Measurements from ENCODE around the gene OPRPN.

OPRPN gene, protein sequence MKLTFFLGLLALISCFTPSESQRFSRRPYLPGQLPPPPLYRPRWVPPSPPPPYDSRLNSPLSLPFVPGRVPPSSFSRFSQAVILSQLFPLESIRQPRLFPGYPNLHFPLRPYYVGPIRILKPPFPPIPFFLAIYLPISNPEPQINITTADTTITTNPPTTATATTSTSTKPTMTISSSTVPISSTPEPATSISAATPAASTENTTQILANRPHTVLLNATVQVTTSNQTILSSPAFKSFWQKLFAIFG

DNA sequence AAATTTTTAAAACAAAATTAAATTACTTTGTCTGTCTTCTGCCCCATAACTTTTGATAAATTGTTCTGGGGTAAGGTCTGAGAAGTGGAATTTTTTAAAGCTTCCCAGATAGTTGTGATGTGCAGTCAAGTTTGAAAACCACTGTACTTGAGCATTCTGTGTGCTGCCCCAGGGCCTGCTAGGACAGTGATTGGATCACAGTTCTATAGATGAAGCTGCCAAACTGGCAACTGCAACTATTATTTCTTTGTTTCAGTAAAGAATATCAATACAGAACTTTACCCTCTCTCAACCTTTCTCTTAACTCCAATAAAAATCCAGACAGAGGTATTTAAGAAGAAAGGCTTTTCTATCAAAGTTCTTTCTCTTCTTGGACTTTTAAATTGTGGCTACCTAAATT is at the start of gene OPRPN:
OPRPN (plus strand) TSS at position 361 of the 400 bp plus-strand sequence. CDS start 1,346 bp downstream, outside the sequence.
- Mint-ChIP-seq H3K9me3 (no peaks in the 10 kb centered on the region), H3K4me1 (no peaks in the 10 kb centered on the region), H3K4me3 (no peak within 1 kb of the TSS), H3K27ac (no peak within 1 kb of the TSS), H3K36me3 (no peaks in the 10 kb centered on the region)
- ATAC-seq (no peak), DNase-seq (ENCODE audit: low spot score in 2 of 2) (no peak)

DNA sequence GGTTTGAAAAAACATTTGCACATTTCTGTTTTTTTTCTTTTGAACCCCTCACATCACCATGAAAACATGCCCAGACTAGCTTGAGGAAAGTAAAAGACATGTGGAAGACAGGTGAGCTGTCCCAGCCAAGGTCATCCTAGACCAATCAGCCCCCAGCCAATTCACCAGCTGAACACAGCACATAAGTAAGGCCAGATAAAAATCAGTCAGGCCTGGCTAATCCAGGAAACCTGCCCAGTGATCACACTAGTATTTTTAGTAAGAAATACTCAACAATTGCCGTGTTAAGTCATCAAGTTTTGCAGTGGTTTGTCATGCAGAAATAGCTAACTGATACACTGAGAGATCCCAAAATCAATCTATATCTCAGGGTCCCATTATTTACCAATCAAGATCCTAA is 41.6 kb upstream of the OPRPN start:
- ATAC-seq (no peak), DNase-seq (ENCODE audit: low spot score in 2 of 2) (no peak)
- Mint-ChIP-seq H3K27ac (no peak overlapping the region), H3K36me3 (no peaks in the 10 kb centered on the region), H3K9me3 (peaks cover 3% of the 10 kb centered on the region), H3K4me3 (no peak overlapping the region), H3K4me1 (no peaks in the 10 kb centered on the region)

DNA sequence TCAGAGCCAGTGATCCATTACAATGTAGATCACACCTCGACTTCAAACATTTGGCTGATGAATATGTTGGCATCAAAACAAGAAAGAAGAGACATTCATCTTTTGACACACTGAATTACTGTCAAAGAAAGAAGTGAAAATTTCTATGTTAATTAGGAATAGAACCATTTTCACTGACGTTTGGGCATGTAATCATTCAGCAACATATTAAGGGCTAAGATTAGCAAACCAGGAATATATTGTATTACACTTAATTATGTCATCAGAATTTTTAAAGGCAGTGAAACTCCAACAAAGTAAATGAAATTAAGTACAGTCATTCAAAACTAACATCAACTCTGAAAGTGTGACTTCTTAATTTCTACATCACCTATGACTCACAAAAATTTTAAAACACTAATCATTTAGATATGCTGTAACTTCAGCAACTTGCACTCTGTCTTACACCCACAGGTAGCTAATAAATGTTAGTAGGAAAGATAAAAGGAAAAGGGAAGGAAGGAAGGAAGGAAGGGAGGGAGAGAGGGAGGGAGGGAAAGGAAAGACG is 38.6 kb upstream of the OPRPN start:
- Mint-ChIP-seq H3K9me3 (peaks cover 3% of the 10 kb centered on the region), H3K4me3 (no peak overlapping the region), H3K27ac (no peak overlapping the region), H3K4me1 (no peaks in the 10 kb centered on the region), H3K36me3 (no peaks in the 10 kb centered on the region)
- DNase-seq (ENCODE audit: low spot score in 2 of 2) (no peak), ATAC-seq (no peak)

DNA sequence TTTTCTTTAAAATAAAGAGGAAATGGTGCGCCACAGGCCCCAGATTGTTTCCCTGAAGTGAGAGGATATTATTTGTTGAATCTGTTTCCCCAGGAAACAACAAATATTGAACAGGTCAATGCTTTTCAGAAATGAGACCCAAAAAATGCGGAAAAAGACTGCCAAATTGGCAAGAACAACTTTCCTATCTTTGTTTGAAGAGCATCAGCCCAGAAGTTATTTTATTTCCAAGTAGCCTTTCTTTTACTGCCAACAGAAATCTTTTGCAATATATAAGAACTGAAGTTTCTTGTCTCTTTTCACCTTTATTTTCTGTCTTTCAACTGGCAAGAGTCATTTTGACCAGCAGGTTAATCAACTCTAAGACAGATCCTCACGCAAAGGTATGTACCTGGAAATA is 37.3 kb upstream of the OPRPN start, which contains the start of gene SMR3A:
SMR3A (plus strand) TSS at position 301 of the 400 bp plus-strand sequence. CDS start 1,356 bp downstream, outside the sequence.
- no peaks in the 10 kb centered on the region for H3K36me3 Mint-ChIP-seq
- no peaks in the 10 kb centered on the region for H3K4me1 Mint-ChIP-seq
- no peak for DNase-seq (ENCODE audit: low spot score in 2 of 2)
- ATAC-seq, result no peak
- peaks cover 3% of the 10 kb centered on the region for H3K9me3 Mint-ChIP-seq
- no peak within 1 kb of the TSS for H3K4me3 Mint-ChIP-seq
- no peak within 1 kb of the TSS for H3K27ac Mint-ChIP-seq

DNA sequence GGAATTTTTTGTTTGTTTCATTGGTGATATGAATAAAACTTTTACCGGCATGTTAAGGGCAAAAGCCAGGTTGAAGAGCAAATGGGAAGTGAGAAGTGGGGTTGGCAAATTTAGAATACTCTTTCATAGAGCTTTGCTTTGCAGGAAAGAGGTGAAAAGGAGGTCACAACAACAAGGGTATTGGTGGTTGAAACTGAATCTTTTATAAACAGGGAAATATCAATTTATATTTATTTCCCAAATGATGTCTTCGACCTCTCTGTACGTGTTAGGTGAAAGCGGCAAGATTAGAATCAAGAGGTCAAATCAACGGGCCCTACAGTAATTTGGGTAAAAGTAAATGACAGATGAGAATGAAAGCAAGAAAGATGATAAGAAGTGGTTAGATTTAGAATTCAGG is 33.7 kb upstream of the OPRPN start:
- no peaks in the 10 kb centered on the region for H3K36me3 Mint-ChIP-seq
- H3K27ac Mint-ChIP-seq, result no peak overlapping the region
- H3K4me3 Mint-ChIP-seq, result no peak overlapping the region
- DNase-seq (ENCODE audit: low spot score in 2 of 2) (no peak), ATAC-seq (no peak)
- H3K9me3 Mint-ChIP-seq, result peaks cover 3% of the 10 kb centered on the region
- H3K4me1 Mint-ChIP-seq, result no peaks in the 10 kb centered on the region

DNA sequence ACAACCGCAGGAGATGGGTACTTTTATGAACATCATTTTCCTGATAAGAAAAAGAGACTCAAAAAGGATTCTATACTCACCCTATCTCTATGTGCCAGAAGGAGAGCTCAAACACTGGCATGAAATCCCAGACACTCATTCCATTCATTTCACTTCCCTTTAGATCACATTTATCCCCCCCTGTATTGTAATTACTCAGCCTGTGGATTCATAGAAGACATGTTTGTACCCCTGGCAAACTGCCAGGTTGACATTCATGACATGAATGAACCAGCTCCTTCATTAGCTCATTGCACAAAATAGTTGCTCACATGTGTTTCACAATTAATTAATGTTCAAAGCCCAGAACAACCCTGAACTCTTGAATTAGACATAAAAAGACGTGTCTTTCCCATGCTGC is 32.3 kb upstream of the OPRPN start:
- Mint-ChIP-seq H3K9me3 (no peaks in the 10 kb centered on the region), H3K27ac (no peak overlapping the region), H3K36me3 (no peaks in the 10 kb centered on the region), H3K4me3 (no peak overlapping the region), H3K4me1 (no peaks in the 10 kb centered on the region)
- no peak for ATAC-seq
- no peak for DNase-seq (ENCODE audit: low spot score in 2 of 2)

DNA sequence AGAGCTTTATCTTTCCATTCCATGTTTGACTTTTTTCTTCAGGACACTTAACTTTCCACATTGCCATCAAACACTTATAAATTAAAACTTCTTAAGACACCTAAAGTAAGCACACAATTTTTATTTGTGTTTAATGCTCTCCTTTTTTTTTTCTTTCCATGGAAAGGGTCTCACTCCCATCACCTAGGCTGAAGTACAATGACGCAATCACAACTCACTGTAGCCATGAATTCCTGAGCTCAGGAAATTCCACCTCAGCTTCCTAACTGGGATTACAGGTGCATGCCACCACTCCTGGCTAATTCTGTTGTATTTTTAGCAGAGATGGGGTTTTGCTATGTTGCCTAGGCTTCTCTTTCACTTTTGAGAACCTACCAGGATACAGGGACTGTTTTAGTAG is 29.9 kb upstream of the OPRPN start:
- Mint-ChIP-seq H3K4me1 (no peaks in the 10 kb centered on the region), H3K36me3 (no peaks in the 10 kb centered on the region), H3K9me3 (no peaks in the 10 kb centered on the region), H3K27ac (no peak overlapping the region), H3K4me3 (no peak overlapping the region)
- DNase-seq (ENCODE audit: low spot score in 2 of 2) (no peak), ATAC-seq (no peak)

DNA sequence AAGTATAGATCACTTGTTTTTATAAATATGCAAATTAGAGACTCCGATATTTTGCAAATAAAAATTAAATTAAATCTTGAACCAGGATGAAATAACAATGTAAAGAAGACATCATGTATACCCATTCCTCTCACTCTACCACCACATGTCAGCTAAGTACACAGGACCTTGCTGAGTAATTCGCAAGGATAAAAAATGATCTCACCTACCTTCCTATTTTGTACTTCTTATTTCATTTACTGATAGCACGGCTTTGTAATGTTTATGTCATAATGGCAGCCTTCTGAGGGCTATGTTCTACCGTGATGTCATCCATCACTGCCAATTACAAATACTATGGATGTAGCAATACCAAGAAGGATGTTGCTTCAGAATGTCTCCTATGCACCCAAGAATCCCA is 25.8 kb upstream of the OPRPN start:
- no peak overlapping the region for H3K27ac Mint-ChIP-seq
- no peak overlapping the region for H3K4me3 Mint-ChIP-seq

DNA sequence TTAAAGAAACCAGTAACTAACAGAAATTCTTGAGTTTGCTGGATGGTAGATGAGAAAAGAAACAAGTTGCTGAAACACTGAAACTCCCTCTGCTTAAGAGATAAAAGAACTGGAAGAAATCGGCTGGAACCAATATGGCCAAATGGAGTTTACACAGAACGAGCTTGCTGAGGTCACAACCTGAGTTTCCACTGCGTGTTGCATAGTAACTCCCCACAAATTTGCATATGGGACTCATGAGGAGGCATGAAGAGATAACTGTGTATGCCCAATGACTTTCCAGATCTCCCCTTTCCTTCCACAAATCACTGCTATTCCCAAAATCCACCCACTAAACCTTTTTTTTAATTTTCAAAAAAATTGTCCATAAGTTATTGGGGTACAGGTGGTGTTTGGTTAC is 25.0 kb upstream of the OPRPN start:
- DNase-seq (ENCODE audit: low spot score in 2 of 2), result no peak
- Mint-ChIP-seq H3K36me3 (no peaks in the 10 kb centered on the region), H3K9me3 (no peaks in the 10 kb centered on the region), H3K27ac (no peak overlapping the region), H3K4me1 (no peaks in the 10 kb centered on the region), H3K4me3 (no peak overlapping the region)
- ATAC-seq, result no peak

More for the DNA sequence above, 25.8 kb upstream of the OPRPN start:
- no peak for DNase-seq (ENCODE audit: low spot score in 2 of 2)
- ATAC-seq, result no peak
- Mint-ChIP-seq H3K36me3 (no peaks in the 10 kb centered on the region), H3K9me3 (no peaks in the 10 kb centered on the region), H3K4me1 (no peaks in the 10 kb centered on the region)

DNA sequence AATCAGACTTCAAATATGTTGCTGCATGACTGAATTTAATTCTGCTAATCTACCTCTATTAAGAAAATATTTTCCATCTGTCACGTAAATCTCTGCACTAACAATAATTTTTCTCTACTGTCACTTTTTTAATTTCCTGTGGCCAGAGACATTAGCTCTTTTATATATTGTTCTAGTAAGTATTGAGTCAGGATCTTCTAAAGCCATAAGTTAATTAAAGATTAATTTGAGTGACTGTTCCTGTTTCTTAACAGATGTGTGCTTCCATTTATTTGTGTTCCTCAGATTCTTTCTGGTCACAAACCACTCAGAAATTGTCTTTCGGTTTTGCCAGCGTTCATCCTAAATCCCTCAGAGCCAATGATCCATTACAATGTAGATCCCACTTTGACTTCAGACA is 17.2 kb upstream of the OPRPN start:
- no peak overlapping the region for H3K4me3 Mint-ChIP-seq
- no peaks in the 10 kb centered on the region for H3K4me1 Mint-ChIP-seq

DNA sequence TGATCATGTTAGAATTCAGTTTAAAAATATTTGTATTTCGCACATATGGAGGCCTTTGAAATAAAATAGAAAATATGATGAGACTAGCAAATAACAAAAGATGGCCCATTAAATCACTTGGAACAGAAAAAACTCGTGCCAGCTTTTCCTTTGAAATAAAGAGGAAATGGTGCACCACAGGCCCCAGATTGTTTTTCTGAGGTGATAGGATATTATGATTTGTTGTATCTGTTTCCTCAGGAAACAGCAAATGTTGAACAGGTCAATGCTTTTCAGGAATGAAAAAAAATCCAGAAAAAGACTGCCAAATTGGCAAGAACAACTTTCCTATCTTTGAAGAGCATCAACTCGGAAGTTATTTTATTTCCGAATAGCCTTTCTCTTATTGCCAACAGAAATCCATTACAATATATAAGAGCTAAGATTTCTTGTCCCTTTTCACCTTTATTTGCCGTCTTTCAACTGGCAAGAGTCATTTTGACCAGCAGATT is 15.0 kb upstream of the OPRPN start, which contains the start of gene SMR3B:
SMR3B (plus strand) TSS at position 441 of the 491 bp plus-strand sequence. CDS start 1,380 bp downstream, outside the sequence.
- ATAC-seq (no peak), DNase-seq (ENCODE audit: low spot score in 2 of 2) (no peak)
- H3K9me3 Mint-ChIP-seq, result peaks cover 4% of the 10 kb centered on the region
- H3K36me3 Mint-ChIP-seq, result no peaks in the 10 kb centered on the region
- no peak within 1 kb of the TSS for H3K27ac Mint-ChIP-seq
- H3K4me3 Mint-ChIP-seq, result no peak within 1 kb of the TSS
- H3K4me1 Mint-ChIP-seq, result no peaks in the 10 kb centered on the region

More for the DNA sequence above, 17.2 kb upstream of the OPRPN start:
- DNase-seq (ENCODE audit: low spot score in 2 of 2), result no peak
- no peaks in the 10 kb centered on the region for H3K9me3 Mint-ChIP-seq
- H3K36me3 Mint-ChIP-seq, result no peaks in the 10 kb centered on the region
- H3K27ac Mint-ChIP-seq, result no peak overlapping the region
- no peak for ATAC-seq

DNA sequence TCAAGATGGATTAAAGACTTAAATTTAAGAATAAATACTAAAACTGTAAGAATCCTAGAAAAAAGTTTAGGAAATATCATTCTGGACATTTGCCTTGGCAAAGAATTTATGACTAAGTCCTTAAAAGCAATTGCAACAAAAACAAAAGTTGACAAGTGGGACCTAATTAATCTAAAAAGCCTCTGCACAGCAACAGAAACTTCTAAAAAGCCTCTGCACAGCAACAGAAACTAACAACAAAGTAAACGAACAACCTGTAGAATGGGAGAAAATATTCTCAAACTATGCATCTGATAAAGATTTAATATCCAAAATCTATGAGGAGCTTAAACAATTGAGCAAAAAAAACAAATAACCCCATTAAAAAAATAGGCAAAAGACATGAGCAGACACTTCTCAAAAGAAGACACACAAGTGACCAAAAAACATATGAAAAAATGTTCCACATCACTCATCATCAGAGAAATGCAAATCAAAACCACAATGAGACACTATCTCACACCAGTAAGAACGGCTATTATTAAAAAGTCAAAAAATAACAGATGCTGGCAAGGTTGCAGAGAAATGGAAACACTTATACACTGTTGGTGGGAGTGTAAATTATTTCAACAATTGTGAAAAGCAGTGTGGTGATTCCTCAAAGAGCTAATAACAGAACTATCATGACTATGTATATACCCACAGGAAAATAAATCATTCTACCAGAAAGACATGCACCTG is 5.5 kb upstream of the OPRPN start:
- H3K4me1 Mint-ChIP-seq, result no peaks in the 10 kb centered on the region
- H3K36me3 Mint-ChIP-seq, result no peaks in the 10 kb centered on the region
- DNase-seq (ENCODE audit: low spot score in 2 of 2) (no peak), ATAC-seq (no peak)
- H3K9me3 Mint-ChIP-seq, result peaks cover 1% of the 10 kb centered on the region
- no peak overlapping the region for H3K27ac Mint-ChIP-seq
- no peak overlapping the region for H3K4me3 Mint-ChIP-seq

DNA sequence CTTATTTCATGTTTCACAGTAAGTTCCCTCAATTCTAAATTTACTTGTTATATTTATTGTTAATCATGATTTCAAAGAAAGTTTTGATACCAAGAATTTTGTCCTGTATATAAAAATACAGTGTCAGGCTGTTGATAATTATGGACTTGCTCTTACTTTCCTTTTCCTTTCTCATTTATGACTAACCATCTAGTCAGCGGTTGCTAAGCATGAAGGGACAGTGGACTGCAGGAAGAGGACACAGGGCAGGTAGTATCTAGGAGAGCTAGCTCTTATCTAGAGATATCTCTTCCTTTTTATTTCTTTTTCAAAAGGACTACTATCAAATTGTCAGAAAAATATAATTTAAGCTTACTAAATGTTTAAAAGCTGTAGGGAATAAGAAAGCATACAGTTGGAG is 1.6 kb downstream of the OPRPN start:
- no peak overlapping the region for H3K27ac Mint-ChIP-seq
- no peak overlapping the region for H3K4me3 Mint-ChIP-seq
- H3K4me1 Mint-ChIP-seq, result no peaks in the 10 kb centered on the region
- DNase-seq (ENCODE audit: low spot score in 2 of 2) (no peak), ATAC-seq (no peak)
- no peaks in the 10 kb centered on the region for H3K9me3 Mint-ChIP-seq
- no peaks in the 10 kb centered on the region for H3K36me3 Mint-ChIP-seq

DNA sequence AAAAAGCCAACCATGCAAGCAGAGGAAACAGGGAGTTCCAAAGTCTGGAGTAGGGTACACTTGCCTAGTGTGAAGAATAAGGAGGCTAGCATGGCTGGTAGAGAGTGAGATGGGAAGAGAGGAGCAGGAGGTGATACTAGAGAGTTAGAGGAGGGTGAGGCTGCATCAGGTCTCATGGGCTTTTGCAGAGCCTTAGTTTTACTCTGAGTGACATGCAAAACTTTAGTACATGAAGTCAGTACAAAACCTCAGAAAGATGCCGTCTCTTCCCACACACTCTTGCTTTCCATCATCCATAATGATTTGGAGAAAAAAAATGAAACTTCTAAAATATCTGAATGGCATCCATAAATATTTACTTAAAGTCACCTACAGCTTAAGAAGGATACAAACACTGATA is 5.0 kb downstream of the OPRPN start:
- Mint-ChIP-seq H3K4me1 (no peaks in the 10 kb centered on the region), H3K4me3 (no peak overlapping the region), H3K9me3 (peaks cover 3% of the 10 kb centered on the region), H3K36me3 (no peaks in the 10 kb centered on the region), H3K27ac (no peak overlapping the region)
- no peak for ATAC-seq
- DNase-seq (ENCODE audit: low spot score in 2 of 2), result no peak

DNA sequence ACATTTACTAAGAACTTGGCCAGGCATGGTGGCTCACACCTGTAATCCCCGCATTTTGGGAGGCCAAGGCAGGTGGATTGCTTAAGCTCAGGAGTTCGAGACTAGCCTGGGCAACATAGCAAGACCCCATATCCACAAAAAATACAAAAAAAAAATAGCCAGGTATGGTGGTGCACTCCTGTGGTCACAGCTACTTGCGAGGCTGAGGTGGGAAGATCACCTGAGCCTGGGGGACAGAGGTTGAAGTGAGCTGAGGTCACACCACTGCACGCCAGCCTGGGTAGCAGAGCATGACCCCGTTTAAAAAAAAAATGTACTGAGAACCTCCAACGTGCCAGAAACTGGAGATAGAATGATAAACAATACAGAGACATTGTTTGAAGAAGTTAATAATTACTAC is 8.0 kb downstream of the OPRPN start:
- no peaks in the 10 kb centered on the region for H3K36me3 Mint-ChIP-seq
- H3K4me1 Mint-ChIP-seq, result no peaks in the 10 kb centered on the region
- ATAC-seq, result no peak
- H3K9me3 Mint-ChIP-seq, result peaks cover 5% of the 10 kb centered on the region
- no peak overlapping the region for H3K27ac Mint-ChIP-seq
- no peak for DNase-seq (ENCODE audit: low spot score in 2 of 2)
- no peak overlapping the region for H3K4me3 Mint-ChIP-seq

DNA sequence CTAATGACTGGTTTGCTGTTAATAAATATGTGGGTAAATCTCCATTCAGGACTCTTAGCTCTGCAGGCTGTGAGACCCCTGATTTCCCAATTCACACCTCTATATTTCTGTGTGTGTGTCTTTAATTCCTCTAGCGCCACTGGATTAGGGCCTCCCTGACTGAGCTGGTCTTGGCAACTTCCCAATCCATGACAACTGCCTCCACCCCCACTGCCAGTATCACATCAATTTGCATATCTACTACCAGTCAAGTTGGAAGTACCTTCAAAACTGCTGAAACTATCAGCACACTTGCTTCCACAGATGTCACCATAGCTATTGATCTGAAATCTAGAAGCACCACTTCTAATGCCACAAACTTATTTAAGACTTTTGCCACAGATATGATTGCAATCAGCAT is 27.6 kb downstream of the OPRPN start:
- ATAC-seq (no peak), DNase-seq (ENCODE audit: low spot score in 2 of 2) (no peak)
- Mint-ChIP-seq H3K27ac (no peak overlapping the region), H3K4me1 (no peaks in the 10 kb centered on the region), H3K9me3 (peaks cover 9% of the 10 kb centered on the region), H3K4me3 (no peak overlapping the region), H3K36me3 (no peaks in the 10 kb centered on the region)

All from stimulated activated effector memory CD8-positive, alpha-beta T cell treated with anti-CD3 and anti-CD28 coated beads, Interleukin-12 subunit alpha, Interleukin-12 subunit beta, amount 100 ng/mL, for 72 hours (primary cell).